H9 (cell line): Measurements from ENCODE around the gene RBM22. TPM values are rescaled to one million over a fixed set of nuclear protein-coding genes. Genes with fewer than 3 reads are reported as not detected.

Experiments
- DNase-seq: peaks from one replicate; pipeline ENCODE4 v3.0.0-alpha.2; 2017
- H2AFZ ChIP-seq: one replicate; pipeline ENCODE4 v1.6.1; 2013; ENCODE audit warnings: mild to moderate bottlenecking, low read length, control low read depth, moderate library complexity
- H2AK5ac ChIP-seq: 2 replicates; pipeline ENCODE4 v1.6.1; 2013; ENCODE audit warnings: low read length, control low read depth, mixed read lengths; ENCODE audit not compliant: insufficient read length
- H2BK120ac ChIP-seq: one replicate; pipeline ENCODE4 v1.6.1; 2013; ENCODE audit warnings: low read depth, mild to moderate bottlenecking, low read length, control low read depth, inconsistent platforms; ENCODE audit not compliant: poor library complexity, severe bottlenecking
- H2BK12ac ChIP-seq: 2 replicates; pipeline ENCODE4 v1.6.1; 2013; ENCODE audit warnings: low read length, control low read depth, mixed read lengths, low read depth; ENCODE audit not compliant: insufficient read length
- H2BK15ac ChIP-seq: 2 replicates; pipeline ENCODE4 v1.6.1; 2013; ENCODE audit warnings: low read depth, low read length, control low read depth
- H2BK20ac ChIP-seq: one replicate; pipeline ENCODE4 v1.6.1; 2013; ENCODE audit warnings: low read depth, mild to moderate bottlenecking, low read length, control low read depth, inconsistent platforms; ENCODE audit not compliant: poor library complexity, severe bottlenecking
- H2BK5ac ChIP-seq: 2 replicates; pipeline ENCODE4 v1.6.1; 2013; ENCODE audit warnings: low read length, control low read depth, mixed read lengths; ENCODE audit not compliant: insufficient read length
- H3K14ac ChIP-seq: 2 replicates; pipeline ENCODE4 v1.6.1; 2013; ENCODE audit warnings: low read length, control low read depth; ENCODE audit not compliant: insufficient read depth
- H3K18ac ChIP-seq: 2 replicates; pipeline ENCODE4 v1.6.1; 2013; ENCODE audit warnings: low read depth, mild to moderate bottlenecking, mixed read lengths, low read length, control low read depth; ENCODE audit not compliant: insufficient read length
- H3K23ac ChIP-seq: 2 replicates; pipeline ENCODE4 v1.6.1; 2013; ENCODE audit warnings: low read length, control low read depth, mixed read lengths, low read depth; ENCODE audit not compliant: insufficient read length
- H3K23me2 ChIP-seq: 2 replicates; pipeline ENCODE4 v1.6.1; 2013; ENCODE audit warnings: low read depth, mild to moderate bottlenecking, mixed read lengths, low read length, control low read depth; ENCODE audit not compliant: insufficient read length, poor library complexity, severe bottlenecking
- H3K27ac ChIP-seq: 2 replicates; pipeline ENCODE4 v1.5.1; 2013; ENCODE audit warnings: low read length, control low read depth, mixed read lengths, low read depth; ENCODE audit not compliant: insufficient read length
- H3K27me3 ChIP-seq: 2 replicates; pipeline ENCODE4 v1.6.1; 2013; ENCODE audit warnings: low read length, control low read depth, inconsistent platforms; ENCODE audit not compliant: insufficient read depth
- H3K4ac ChIP-seq: 2 replicates; pipeline ENCODE4 v1.6.1; 2013; ENCODE audit warnings: low read depth, mild to moderate bottlenecking, control low read depth, inconsistent platforms, low read length, moderate library complexity
- H3K4me1 ChIP-seq: 2 replicates; pipeline ENCODE4 v1.6.1; 2013; ENCODE audit warnings: low read length, control low read depth, inconsistent platforms; ENCODE audit not compliant: insufficient read depth
- H3K4me2 ChIP-seq: 2 replicates; pipeline ENCODE4 v1.6.1; 2013; ENCODE audit warnings: low read length, control low read depth, mixed read lengths; ENCODE audit not compliant: insufficient read length, insufficient read depth
- H3K56ac ChIP-seq: 2 replicates; pipeline ENCODE4 v1.6.1; 2013; ENCODE audit warnings: low read depth, mild to moderate bottlenecking, mixed read lengths, low read length, control low read depth; ENCODE audit not compliant: insufficient read length
- H3K79me1 ChIP-seq: 2 replicates; pipeline ENCODE4 v1.6.1; 2013; ENCODE audit warnings: low read depth, mild to moderate bottlenecking, moderate library complexity, low read length, control low read depth, inconsistent platforms; ENCODE audit not compliant: insufficient read depth, poor library complexity, severe bottlenecking
- H3K79me2 ChIP-seq: 2 replicates; pipeline ENCODE4 v1.6.1; 2013; ENCODE audit warnings: low read length, control low read depth, inconsistent platforms; ENCODE audit not compliant: insufficient read depth
- H3K9ac ChIP-seq: 2 replicates; pipeline ENCODE4 v1.6.1; 2013; ENCODE audit warnings: low read length, control low read depth, mixed read lengths; ENCODE audit not compliant: insufficient read length; ENCODE audit errors: extremely low read depth
- H3K9me3 ChIP-seq: one replicate; pipeline ENCODE4 v1.6.1; 2013; ENCODE audit warnings: low read depth, low read length, inconsistent platforms; ENCODE audit not compliant: control insufficient read depth
- H3T11ph ChIP-seq: one replicate; pipeline ENCODE4 v1.6.1; 2013; ENCODE audit warnings: mild to moderate bottlenecking, low read length, control low read depth, inconsistent platforms
- H4K20me1 ChIP-seq: one replicate; pipeline ENCODE4 v1.6.1; 2013; ENCODE audit not compliant: control insufficient read depth, insufficient read length, insufficient read depth
- H4K5ac ChIP-seq: 2 replicates; pipeline ENCODE4 v1.6.1; 2013; ENCODE audit warnings: low read depth, mild to moderate bottlenecking, mixed read lengths, low read length, control low read depth; ENCODE audit not compliant: insufficient read length
- H4K8ac ChIP-seq: replicated peaks from 2 replicates; pipeline ENCODE4 v1.6.1; 2013; ENCODE audit warnings: low read length, control low read depth, mixed read lengths, low read depth; ENCODE audit not compliant: insufficient read length
- H4K91ac ChIP-seq: 2 replicates; pipeline ENCODE4 v1.6.1; 2013; ENCODE audit warnings: low read depth, mild to moderate bottlenecking, moderate library complexity, mixed read lengths, low read length, control low read depth; ENCODE audit not compliant: insufficient read length
- H3K27ac Mint-ChIP-seq, 3 experiments: 2 replicates in 2 of 3; 3 replicates in 1 of 3; pipeline ENCODE4 v1.8.0; 2020 to 2021; ENCODE audit warnings: mixed read lengths in 3 of 3, mild to moderate bottlenecking in 1 of 3, moderate library complexity in 1 of 3
- H3K27me3 Mint-ChIP-seq: 2 replicates; pipeline ENCODE4 v1.8.0; 2021; ENCODE audit warnings: low read depth, mild to moderate bottlenecking, moderate library complexity, mixed read lengths
- H3K36me3 Mint-ChIP-seq, 3 experiments: 2 replicates in 2 of 3; 3 replicates in 1 of 3; pipeline ENCODE4 v1.8.0; 2020 to 2021; ENCODE audit warnings: low read depth in 3 of 3, mixed read lengths in 3 of 3; ENCODE audit not compliant: insufficient read depth in 1 of 3
- H3K4me1 Mint-ChIP-seq, 2 experiments: 2 replicates each; pipeline ENCODE4 v1.8.0; 2020; ENCODE audit warnings: mixed read lengths in 2 of 2
- H3K4me3 Mint-ChIP-seq, 2 experiments: 2 replicates in 1 of 2; 3 replicates in 1 of 2; pipeline ENCODE4 v1.8.0; 2020 to 2021; ENCODE audit warnings: mild to moderate bottlenecking in 2 of 2, mixed read lengths in 2 of 2, moderate library complexity in 1 of 2
- H3K9me3 Mint-ChIP-seq, 2 experiments: 2 replicates in 1 of 2; 3 replicates in 1 of 2; pipeline ENCODE4 v1.8.0; 2020; ENCODE audit warnings: mild to moderate bottlenecking in 2 of 2, mixed read lengths in 2 of 2, moderate library complexity in 1 of 2
- CTCF ChIP-seq: fragments of 200-600 bp; sonication (generic); conservative IDR thresholded peaks from 3 replicates; pipeline ENCODE4 v1.8.0; 2021; ENCODE audit warnings: antibody characterized with exemption, mild to moderate bottlenecking
- WGBS: extraction: QIAGEN DNeasy Blood & Tissue Kit; methylation state at CpG from one replicate; pipeline ENCODE4 v1.1.7; 2013; ENCODE audit warnings: missing lambda C conversion rate, low lambda C conversion rate, mixed read lengths; ENCODE audit not compliant: insufficient read length; ENCODE audit errors: extremely low coverage; 5-methylcytosine and 5-hydroxymethylcytosine counted together
- total RNA-seq: library from RNA; stranded (reverse); gene quantifications from 2 replicates; pipeline ENCODE4 v1.2.1, GENCODE V29; 2021

Gene RBM22
- total RNA-seq, 1 experiment from 2014 or later = 47.0 TPM

DNA sequence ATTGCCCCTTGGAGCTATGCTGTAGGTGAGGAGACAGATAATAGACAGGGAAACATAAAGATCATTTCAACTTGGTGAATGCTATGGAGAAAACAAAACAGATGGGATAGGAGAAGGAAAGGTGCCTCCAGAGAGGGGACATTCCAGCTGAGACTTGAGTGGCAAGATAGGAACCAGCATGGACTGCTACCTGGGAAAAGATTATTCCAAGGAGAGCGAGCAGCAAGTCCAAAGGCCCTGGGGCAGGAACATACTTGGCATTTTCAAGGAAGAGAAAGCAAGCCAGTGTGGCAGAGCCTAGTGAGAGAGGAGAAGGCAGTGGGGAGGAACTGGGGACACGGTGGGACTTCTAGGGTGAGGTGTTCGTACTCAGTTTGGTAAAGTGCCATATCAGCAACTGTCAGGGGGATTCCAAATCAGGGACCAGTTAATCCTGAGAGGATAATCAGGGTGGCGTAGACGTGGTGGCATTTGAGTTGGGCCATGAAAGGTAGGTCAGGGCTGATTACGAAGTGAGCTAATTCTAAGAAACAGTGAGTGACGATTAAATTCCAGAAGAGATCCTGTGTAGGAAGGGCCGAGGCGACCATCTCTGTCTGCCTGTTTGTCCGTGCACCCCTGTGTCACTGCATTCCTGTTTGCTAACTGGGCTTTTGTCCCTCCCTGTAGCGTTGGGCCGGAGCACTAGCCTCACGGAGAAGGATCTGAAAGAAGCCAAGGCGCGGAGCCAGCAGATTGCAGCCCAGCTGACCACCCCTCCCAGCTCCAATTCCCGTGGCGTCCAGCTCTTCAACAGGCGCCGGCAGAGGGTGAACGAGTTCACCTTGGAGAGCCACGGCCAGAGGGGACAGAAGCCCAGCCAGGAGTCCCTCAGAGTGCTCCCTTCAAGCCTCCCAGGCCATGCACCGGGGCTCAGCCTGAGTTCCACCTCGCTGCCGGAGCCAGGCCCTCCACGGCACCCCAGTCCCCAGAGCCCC lies 53.3 kb downstream of the RBM22 start:
- no peak overlapping the region for H3K56ac ChIP-seq
- H3K9ac ChIP-seq = no peak overlapping the region
- H3K79me2 ChIP-seq = no peaks in the 10 kb centered on the region
- no peaks in the 10 kb centered on the region for H3K79me1 ChIP-seq
- H3K4me3 Mint-ChIP-seq = peak overlapping the region in 1 of 2 experiments; percentile 19; a peak in 1 of 5 replicates
- H3K14ac ChIP-seq = no peak overlapping the region
- peaks cover 35 to 49% of the 10 kb centered on the region in 2 experiments for H3K4me1 Mint-ChIP-seq
- H3K27ac ChIP-seq = no peak overlapping the region
- H2AK5ac ChIP-seq = no peak overlapping the region
- H3K4me1 ChIP-seq = peaks cover 2% of the 10 kb centered on the region; the same call in 1 of the 2 replicates
- no peak overlapping the region for H2AFZ ChIP-seq
- no peak for TF ChIP-seq CTCF
- H3K4ac ChIP-seq = no peak overlapping the region
- H3K27me3 Mint-ChIP-seq = peaks cover 2% of the 10 kb centered on the region
- H3K27ac Mint-ChIP-seq = no peak overlapping the region; a peak in 2 of 7 replicates
- no peak overlapping the region for H2BK5ac ChIP-seq
- H3K9me3 ChIP-seq = no peaks in the 10 kb centered on the region
- H2BK12ac ChIP-seq = no peak overlapping the region
- H4K8ac ChIP-seq = no peak overlapping the region
- H4K91ac ChIP-seq = no peak overlapping the region
- no peak overlapping the region for H2BK120ac ChIP-seq
- H3T11ph ChIP-seq = no peak overlapping the region
- H2BK20ac ChIP-seq = no peak overlapping the region
- no peak overlapping the region for H3K4me2 ChIP-seq
- no CpG with 5 or more reads among the region's 25 CpGs for WGBS
- no peaks in the 10 kb centered on the region for H3K23me2 ChIP-seq
- H3K36me3 Mint-ChIP-seq = no peaks in the 10 kb centered on the region
- H3K18ac ChIP-seq = no peak overlapping the region
- H4K5ac ChIP-seq = no peak overlapping the region
- H4K20me1 ChIP-seq = no peaks in the 10 kb centered on the region
- H3K9me3 Mint-ChIP-seq = no peaks in the 10 kb centered on the region
- H3K23ac ChIP-seq = no peak overlapping the region
- no peak for DNase-seq
- H3K27me3 ChIP-seq = no peaks in the 10 kb centered on the region
- no peak overlapping the region for H2BK15ac ChIP-seq
